ENCODE measurements around the gene METRN.

GRCh38 chr16:716200-716568 lies 1.3 kb downstream of the METRN start:
- TF ChIP-seq GATA2 (IDR thresholded peaks at IDR 0.05; ENCODE audit: low read depth, low read length), result no peak
- no peak for TF ChIP-seq GATA3 (IDR thresholded peaks at IDR 0.05; ENCODE audit: low read depth, low read length)

Data from SH-SY5Y (cell line).